T-helper 2 cell treated with Interferon-gamma antibody and Interleukin-4, amounts not matched to agents 5 μg/mL and 100 μg/mL, for 36 hours (primary cell): ENCODE data around the gene MBP.
A peak's percentile ranks its signal among the peaks of the same experiment; 100 is the strongest.

Source experiments
- DNase-seq: peaks from one replicate; pipeline ENCODE4 v3.0.0; 2021; ENCODE audit warnings: low spot score
- H3K27ac Mint-ChIP-seq: one replicate; pipeline ENCODE4 v1.8.0; 2021; ENCODE audit warnings: mild to moderate bottlenecking, mixed read lengths
- H3K27me3 Mint-ChIP-seq: one replicate; pipeline ENCODE4 v1.8.0; 2021; ENCODE audit warnings: low read depth, mixed read lengths
- H3K36me3 Mint-ChIP-seq: one replicate; pipeline ENCODE4 v1.8.0; 2021; ENCODE audit warnings: low read depth, mixed read lengths
- H3K4me1 Mint-ChIP-seq: one replicate; pipeline ENCODE4 v1.8.0; 2021; ENCODE audit warnings: low read depth, mixed read lengths
- H3K4me3 Mint-ChIP-seq: one replicate; pipeline ENCODE4 v1.8.0; 2022; ENCODE audit warnings: mild to moderate bottlenecking, moderate library complexity, mixed read lengths
- H3K9me3 Mint-ChIP-seq: one replicate; pipeline ENCODE4 v1.8.0; 2021; ENCODE audit warnings: mixed read lengths

MBP gene

GRCh38 chr18:77133835-77134496 is 1.4 kb upstream of the MBP start:
- no peak for DNase-seq
- Mint-ChIP-seq H3K4me3 (peak overlapping the region; percentile 86), H3K9me3 (no peaks in the 10 kb centered on the region), H3K27ac (peak overlapping the region; percentile 96), H3K36me3 (peaks cover 20% of the 10 kb centered on the region), H3K4me1 (peaks cover 39% of the 10 kb centered on the region), H3K27me3 (no peaks in the 10 kb centered on the region)

DNA sequence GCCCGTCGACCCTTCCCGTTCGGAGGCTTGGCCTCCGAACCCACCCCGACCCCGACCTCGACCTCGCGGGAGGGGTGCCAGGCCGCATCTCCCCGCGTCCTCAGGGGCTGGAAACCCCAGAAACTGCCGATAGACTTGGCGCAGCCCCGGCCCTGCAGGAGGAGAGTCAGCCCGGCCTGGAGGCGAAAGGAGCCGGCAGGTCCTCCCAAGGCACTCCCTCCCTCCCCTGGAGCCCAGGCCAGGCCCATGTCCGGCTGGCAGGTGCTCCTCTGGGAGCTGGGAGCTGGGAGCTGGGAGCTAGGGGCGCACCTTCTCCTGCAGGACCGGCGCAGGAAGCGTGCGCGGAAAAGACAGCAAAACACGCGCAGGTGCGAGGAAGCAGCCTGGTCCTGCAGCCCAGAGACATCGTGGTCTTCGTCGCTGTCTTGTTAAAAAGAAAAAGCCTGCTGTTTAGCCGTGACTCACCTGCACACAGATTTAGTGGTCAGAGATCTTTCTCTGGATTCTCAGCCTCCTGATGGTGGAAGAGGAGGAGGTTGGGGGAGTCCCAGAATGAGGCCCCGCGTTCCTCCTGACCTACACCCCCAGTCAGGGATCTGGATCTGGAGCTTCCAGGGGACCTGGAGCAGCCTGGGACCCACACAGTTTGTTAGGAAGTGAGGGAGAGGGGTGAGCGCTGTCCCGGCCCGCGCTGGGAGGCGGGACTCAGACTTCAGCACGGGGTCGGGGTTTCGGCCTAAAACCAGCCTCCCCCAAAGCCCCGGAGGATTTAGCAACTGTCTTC is 660 bp upstream of the MBP start:
- Mint-ChIP-seq H3K27me3 (no peaks in the 10 kb centered on the region), H3K4me3 (peak overlapping the region; percentile 86), H3K9me3 (no peaks in the 10 kb centered on the region), H3K4me1 (peaks cover 45% of the 10 kb centered on the region), H3K27ac (peak overlapping the region; percentile 96), H3K36me3 (peaks cover 26% of the 10 kb centered on the region)
- DNase-seq = no peak

- Mint-ChIP-seq H3K27ac (peak overlapping the region; percentile 93), H3K27me3 (no peaks in the 10 kb centered on the region)
Measured at GRCh38 chr18:77131652-77132368, 773 bp downstream of the MBP start.

GRCh38 chr18:77131100-77131651 is 1.4 kb downstream of the MBP start:
- H3K27me3 Mint-ChIP-seq = no peaks in the 10 kb centered on the region

More at GRCh38 chr18:77131652-77132368, 773 bp downstream of the MBP start:
- no peak for DNase-seq
- Mint-ChIP-seq H3K9me3 (no peaks in the 10 kb centered on the region), H3K4me3 (peak overlapping the region; percentile 100), H3K36me3 (peaks cover 36% of the 10 kb centered on the region), H3K4me1 (peaks cover 57% of the 10 kb centered on the region)

DNA sequence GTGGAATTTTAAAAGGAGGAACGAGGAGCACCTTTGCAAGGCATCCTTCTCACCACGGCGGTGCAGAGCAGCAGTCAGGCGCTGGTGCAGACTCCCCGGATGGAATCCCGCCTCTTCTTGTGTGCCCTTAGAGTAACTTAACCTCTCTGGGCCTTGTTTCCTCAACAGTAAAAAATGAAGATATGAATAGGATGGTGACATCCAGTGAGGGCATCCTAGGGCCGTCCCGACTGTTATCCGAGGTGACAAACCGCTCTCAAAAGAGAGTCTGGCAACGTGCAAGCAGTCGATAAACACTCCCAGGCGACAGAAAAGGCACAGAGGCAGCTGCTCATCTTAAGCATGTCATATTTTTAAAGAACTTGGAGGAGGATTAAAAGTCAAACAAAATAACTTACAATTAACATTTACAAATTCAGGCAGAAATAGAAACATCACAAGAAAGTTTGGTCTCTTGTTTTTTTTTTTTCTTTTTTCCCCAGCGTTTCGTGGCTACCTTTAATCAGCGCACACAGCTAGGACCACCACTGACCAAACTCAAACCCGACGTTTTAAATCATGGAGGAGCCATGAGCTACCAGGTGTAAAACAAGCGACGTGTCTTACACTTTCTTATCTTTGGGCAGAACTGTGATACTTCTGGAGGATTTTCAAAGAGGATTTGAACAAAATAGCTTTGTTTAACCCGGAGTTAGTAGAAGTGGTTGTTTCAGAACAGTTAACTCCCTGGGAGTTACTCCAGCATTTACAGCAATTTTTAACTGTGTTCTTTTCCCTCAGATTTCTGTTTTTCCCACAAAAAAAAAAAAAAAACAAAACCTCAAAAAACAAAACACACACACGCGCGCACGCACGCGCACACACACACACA is 2.1 kb downstream of the MBP start:
- H3K4me3 Mint-ChIP-seq = peak overlapping the region; percentile 100
- DNase-seq = no peak
- H3K27ac Mint-ChIP-seq = peak overlapping the region; percentile 93
- H3K36me3 Mint-ChIP-seq = peaks cover 42% of the 10 kb centered on the region
- H3K4me1 Mint-ChIP-seq = peaks cover 63% of the 10 kb centered on the region
- H3K27me3 Mint-ChIP-seq = no peaks in the 10 kb centered on the region
- no peaks in the 10 kb centered on the region for H3K9me3 Mint-ChIP-seq

More at GRCh38 chr18:77131100-77131651, 1.4 kb downstream of the MBP start:
- H3K9me3 Mint-ChIP-seq = no peaks in the 10 kb centered on the region
- DNase-seq = peak; percentile 52
- H3K36me3 Mint-ChIP-seq = peaks cover 39% of the 10 kb centered on the region
- H3K4me1 Mint-ChIP-seq = peaks cover 63% of the 10 kb centered on the region
- peak overlapping the region; percentile 100 for H3K4me3 Mint-ChIP-seq
- peak overlapping the region; percentile 93 for H3K27ac Mint-ChIP-seq

GRCh38 chr18:77129150-77129551 is 3.4 kb downstream of the MBP start:
- Mint-ChIP-seq H3K36me3 (peaks cover 47% of the 10 kb centered on the region), H3K9me3 (no peaks in the 10 kb centered on the region), H3K4me3 (peak overlapping the region; percentile 100), H3K27ac (peak overlapping the region; percentile 11), H3K4me1 (peaks cover 66% of the 10 kb centered on the region), H3K27me3 (no peaks in the 10 kb centered on the region)
- no peak for DNase-seq

- DNase-seq = no peak
Measured at GRCh38 chr18:77127769-77128671, 4.6 kb downstream of the MBP start.

GRCh38 chr18:77124452-77124922 is 8.1 kb downstream of the MBP start:
- no peaks in the 10 kb centered on the region for H3K9me3 Mint-ChIP-seq
- peaks cover 78% of the 10 kb centered on the region for H3K4me1 Mint-ChIP-seq
- H3K27me3 Mint-ChIP-seq = no peaks in the 10 kb centered on the region
- peaks cover 60% of the 10 kb centered on the region for H3K36me3 Mint-ChIP-seq
- H3K27ac Mint-ChIP-seq = peak overlapping the region; percentile 88
- peak; percentile 68 for DNase-seq
- peak overlapping the region; percentile 84 for H3K4me3 Mint-ChIP-seq

More at GRCh38 chr18:77127769-77128671, 4.6 kb downstream of the MBP start:
- no peaks in the 10 kb centered on the region for H3K27me3 Mint-ChIP-seq
- peak overlapping the region; percentile 59 for H3K27ac Mint-ChIP-seq
- peaks cover 52% of the 10 kb centered on the region for H3K36me3 Mint-ChIP-seq
- H3K4me3 Mint-ChIP-seq = peak overlapping the region; percentile 48
- H3K9me3 Mint-ChIP-seq = no peaks in the 10 kb centered on the region
- peaks cover 68% of the 10 kb centered on the region for H3K4me1 Mint-ChIP-seq

GRCh38 chr18:77123320-77124231 is 9.0 kb downstream of the MBP start:
- peaks cover 78% of the 10 kb centered on the region for H3K4me1 Mint-ChIP-seq
- H3K4me3 Mint-ChIP-seq = peak overlapping the region; percentile 84
- H3K9me3 Mint-ChIP-seq = no peaks in the 10 kb centered on the region
- no peak for DNase-seq
- H3K36me3 Mint-ChIP-seq = peaks cover 56% of the 10 kb centered on the region
- H3K27ac Mint-ChIP-seq = peak overlapping the region; percentile 88
- H3K27me3 Mint-ChIP-seq = no peaks in the 10 kb centered on the region

DNA sequence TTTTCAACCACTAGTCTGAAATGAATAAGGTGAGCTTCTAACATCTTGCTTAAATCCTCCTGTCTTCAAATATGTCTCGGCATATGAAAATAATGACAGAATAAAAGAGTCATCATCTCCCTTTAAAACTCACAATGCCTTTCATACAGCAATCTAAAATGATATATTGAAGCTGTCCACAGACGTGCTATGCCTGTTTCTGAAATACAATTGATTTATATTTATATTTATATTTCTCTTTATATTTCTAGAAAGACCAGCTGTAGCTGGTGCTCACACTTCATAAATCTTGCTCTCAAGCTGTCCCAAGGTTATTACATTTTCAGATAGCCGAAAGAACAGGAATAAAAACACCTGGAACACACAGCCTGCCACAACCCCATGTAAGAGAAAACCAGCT is 11.1 kb downstream of the MBP start:
- H3K4me3 Mint-ChIP-seq = no peak overlapping the region
- peaks cover 53% of the 10 kb centered on the region for H3K36me3 Mint-ChIP-seq
- no peak for DNase-seq
- H3K27ac Mint-ChIP-seq = no peak overlapping the region
- H3K4me1 Mint-ChIP-seq = peaks cover 68% of the 10 kb centered on the region
- no peaks in the 10 kb centered on the region for H3K9me3 Mint-ChIP-seq
- no peaks in the 10 kb centered on the region for H3K27me3 Mint-ChIP-seq

GRCh38 chr18:77119851-77120491 is 12.6 kb downstream of the MBP start:
- Mint-ChIP-seq H3K36me3 (peaks cover 58% of the 10 kb centered on the region), H3K27ac (no peak overlapping the region), H3K4me3 (no peak overlapping the region), H3K4me1 (peaks cover 67% of the 10 kb centered on the region), H3K9me3 (no peaks in the 10 kb centered on the region), H3K27me3 (no peaks in the 10 kb centered on the region)
- no peak for DNase-seq
